Stimulated activated CD4-positive, alpha-beta T cell treated with anti-CD3 and anti-CD28 coated beads, Interleukin-12 subunit alpha, Interleukin-12 subunit beta, amount 100 ng/mL, for 48 hours (primary cell): ENCODE results near the gene STS.

Experiments
- DNase-seq, 3 donors: peaks; one replicate each; pipeline ENCODE4 v3.0.0-alpha.2; 2020; ENCODE audit warnings: low read depth in 2 of 3, low spot score in 1 of 3

Gene STS

DNA sequence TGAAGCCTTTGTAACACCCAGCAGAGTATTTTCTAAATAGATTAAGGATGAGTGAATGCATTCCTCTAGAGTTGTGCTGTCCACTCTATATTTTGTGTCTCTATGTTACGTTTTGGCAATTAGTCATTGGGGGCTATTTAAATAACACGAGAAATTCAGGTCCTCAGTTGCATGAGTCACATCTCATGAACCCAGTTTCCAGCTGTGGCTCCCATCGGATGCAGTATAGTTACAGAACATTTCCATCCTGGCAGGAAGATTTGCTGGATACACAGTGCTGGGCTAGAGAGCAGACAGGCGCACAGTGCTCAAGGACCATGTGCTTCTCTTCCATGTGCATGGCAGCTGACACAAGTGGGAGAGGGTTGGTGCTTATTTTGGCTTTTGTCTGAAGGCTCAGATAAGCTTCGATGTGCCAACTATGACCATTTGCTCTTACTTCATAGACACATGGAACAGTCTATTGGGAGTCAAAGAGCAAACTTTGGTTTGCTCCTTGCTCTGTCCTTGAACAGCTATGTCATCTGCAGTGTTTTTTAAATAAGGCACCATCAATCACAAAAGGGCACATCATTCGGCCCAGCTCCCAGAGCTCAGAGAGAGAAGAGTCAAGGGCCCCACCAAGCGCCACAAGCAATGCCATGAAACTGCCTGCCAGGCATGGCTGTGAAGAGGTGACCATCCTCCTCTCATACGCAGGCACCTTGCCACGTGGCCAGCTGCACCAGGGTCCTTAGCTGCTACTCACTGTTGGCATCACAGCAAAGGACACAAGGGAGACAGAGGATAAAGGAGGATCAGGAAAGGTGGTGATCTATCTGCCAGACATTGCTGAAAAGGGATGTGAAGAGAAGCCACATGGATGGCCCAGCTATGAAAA is 8.1 kb upstream of the STS start:
- DNase-seq: no peak

DNA sequence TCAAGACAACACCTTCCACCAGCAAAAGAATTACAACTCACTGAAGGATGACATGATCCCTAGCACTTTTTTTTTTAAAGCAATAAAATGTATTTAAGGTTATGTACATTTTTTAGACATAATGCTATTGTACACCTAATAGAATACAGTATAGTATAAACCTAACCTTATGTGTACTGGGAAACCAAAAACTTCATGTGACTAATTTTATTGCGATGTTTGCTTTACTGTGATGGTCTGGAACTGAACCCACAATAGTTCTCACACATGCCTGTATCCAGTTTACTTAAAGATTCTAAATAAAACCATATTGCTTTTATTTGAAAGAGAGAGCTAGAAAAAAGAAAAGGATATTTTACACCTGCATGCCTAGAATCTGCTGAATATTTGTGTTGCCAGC is 4.4 kb upstream of the STS start:
- DNase-seq: no peak

DNA sequence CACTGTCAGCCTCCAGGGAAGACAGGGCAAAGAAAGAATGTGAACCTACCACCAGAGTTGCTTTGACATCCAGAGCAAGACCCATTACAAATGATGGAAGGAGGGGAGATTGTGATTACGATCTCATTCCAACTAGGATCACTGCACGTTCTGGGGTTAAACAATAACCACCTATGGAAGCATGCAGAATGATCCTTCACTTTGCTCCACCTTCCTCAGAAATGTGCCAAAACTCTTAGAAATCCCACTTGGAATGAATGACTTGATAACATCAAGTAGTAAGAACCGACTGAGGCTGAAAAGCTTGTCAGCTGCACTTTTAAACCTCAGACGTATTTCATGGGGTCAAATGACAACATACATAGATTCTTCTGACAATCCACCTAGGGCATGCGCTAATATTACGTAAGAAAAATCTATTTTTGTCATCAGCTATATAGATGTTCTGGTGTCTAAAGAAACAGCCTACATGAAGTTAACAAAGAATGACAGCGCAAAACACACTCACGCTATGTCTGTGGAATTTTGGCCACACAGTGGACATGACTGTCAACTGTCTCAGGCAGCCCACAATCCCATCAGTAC is 3.5 kb upstream of the STS start:
- DNase-seq: no peak

DNA sequence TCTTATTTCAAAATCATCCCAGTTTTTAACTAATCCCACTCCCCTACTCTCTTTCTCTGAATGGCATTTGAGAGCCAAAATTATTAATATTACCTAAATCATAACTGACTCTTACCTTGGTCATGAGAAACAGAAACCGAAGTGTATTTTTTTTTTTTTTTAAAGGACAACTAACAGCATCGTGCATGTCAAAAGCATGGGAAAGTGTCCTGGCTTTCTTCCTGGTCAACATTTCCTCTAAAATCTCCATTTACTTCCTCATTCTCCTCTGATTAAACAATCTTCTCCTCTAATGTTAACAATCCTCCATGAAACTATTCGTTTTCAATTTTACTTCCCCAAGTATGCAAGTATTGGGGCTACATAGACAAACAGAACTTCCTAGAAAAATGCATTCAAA is 2.1 kb upstream of the STS start:
- DNase-seq: no peak

DNA sequence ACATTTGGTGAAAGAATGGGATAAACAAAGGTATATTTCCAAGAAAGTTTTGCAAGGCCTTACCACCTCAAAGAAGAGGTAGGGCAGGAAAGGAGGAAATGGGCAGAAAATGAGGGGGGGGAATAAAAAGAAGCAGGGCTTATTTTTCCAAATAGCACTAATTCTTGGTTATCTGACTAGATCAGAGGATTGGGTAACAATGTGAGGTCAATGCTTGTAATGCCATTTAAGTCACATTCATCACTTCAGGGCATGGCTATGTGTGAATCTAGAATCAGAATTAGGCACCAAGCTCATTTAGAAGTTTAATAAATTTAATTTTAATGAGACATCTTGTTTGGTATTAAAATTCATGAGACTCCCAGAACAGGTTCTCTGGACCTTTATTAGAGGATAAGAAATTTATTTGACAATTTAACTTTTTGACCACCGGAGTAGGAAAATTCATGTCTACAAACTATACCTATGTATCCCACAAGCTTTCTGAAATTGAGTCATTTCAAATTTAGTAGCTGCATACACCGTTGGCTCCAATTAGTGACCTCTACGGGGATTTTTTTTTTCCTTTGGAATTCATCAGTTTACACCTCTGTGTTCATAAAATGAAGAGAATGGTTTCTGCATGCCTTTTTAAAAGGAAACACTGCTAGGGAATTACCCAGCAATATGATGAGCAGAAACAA is 1.4 kb upstream of the STS start:
- DNase-seq: no peak

DNA sequence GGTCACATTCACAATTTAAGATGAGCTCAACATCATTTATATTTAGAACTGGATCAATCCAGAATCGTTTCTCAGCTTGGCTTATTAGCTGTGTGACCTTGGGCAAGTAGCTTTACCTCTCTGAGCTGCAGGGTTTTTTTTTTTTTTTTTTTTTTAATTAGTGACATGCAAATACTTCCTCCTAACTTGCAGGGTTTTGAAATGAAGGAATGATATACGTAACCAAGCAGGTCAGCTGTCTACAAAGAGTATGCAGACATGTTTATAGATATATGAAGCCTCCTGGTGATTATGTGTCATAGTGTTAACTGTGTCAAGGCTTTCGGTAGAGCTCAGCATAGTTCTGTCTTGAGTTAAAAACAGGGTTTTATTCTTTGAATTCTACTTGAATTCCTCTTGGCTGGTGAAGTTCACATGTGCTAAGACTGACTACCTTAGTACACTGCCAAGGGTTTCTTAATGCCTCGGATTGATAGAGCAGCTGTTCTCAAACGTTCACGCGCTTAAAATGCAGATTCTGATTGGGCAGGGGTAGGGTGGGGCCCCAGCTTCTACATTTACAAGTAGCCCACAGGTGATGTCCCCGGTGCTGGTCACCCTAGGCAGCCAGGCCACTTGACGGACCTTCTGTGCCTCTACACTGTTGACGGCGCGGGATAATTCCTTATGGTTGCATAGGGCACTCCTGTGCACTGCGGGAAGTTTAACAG is 654 bp upstream of the STS start:
- peak in 1 of 3 donors; percentile 8 for DNase-seq

DNA sequence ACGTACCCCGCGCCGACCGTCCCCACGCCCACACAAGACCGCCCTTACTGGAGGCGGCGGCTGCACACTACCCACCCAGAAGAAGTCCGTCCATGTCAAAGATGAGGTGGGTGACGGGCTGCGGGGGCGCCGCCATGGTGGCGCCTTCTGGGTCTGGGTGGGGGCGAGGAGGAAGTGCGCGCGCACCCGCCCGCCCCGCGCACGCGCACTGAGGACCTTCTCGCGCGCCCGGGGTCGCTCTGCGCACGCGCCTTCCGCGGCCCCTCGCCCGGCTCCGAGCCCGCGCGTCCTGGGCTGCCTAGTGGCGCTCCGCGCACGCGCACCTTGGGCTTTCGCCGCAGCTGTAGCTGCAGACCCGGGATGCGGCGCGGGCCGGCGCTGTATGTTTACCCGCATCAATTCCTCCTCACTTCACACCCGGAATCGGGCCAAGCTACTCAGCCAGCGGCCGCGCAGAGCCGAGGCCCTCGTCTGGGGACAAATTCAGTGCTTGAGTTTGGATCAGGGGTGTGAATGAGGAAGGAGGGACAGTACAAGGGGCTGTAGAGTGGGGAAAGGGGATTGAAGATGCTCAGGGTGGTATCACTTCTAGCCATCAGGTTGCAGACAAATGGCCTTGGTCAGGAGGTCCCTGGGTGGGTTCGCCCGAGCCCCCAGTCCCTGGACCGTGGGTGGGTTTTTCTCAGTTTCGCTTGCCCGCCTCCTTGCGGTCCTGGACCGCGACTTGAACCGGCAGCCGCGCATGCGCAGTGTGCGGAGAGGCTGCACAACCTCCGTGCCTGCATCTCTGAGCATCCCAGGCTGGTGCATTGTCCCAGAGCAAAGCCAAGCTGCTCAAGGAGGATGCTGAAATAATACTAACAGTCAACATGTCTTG is 704 bp downstream of the STS start, which contains the start of gene PUDP:
TSS of gene PUDP (minus strand) at position 176 of the 877 bp plus-strand sequence. CDS start at position 136, 40 bp downstream.
- peak; percentile 54 to 74 (median 72) for DNase-seq

DNA sequence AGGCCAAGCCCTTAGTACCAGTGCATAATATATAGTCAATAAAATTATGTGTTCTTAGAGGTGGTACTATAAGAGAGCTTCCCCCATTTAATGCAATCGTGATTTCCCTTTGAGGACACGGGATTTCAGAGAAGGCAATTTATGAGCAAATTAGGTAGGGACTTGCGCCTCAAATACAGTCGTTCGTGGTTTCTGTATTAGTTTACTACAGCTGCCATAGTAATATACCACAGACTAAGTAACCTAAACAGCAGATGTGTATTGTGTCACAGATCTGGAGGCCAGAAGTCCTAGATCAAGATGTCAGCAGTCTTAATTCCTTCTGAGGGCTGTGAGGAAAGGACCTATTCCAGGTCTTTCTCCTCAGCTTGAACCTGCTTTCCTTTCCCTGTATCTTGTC is 1.9 kb downstream of the STS start:
- DNase-seq: no peak

DNA sequence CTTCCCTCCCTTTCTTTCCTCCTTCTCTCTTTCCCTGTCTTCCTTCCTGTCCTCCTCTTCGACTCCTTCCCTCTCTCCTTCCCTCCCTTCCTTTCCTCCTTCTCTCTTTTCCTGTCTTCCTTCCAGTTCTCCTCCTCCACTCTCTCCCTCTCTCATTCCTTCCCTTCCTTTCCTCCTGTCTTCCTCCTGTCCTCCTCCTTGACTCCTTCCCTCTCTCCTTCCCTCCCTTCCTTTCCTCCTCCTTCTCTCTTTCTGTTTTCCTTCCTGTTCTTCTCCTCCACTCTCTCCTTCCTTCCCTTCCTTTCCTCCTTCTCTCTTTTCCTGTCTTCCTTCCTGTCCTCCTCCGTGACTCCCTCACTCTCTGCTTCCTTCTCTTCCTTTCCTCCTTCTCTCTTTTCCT is 5.7 kb downstream of the STS start:
- DNase-seq: no peak

DNA sequence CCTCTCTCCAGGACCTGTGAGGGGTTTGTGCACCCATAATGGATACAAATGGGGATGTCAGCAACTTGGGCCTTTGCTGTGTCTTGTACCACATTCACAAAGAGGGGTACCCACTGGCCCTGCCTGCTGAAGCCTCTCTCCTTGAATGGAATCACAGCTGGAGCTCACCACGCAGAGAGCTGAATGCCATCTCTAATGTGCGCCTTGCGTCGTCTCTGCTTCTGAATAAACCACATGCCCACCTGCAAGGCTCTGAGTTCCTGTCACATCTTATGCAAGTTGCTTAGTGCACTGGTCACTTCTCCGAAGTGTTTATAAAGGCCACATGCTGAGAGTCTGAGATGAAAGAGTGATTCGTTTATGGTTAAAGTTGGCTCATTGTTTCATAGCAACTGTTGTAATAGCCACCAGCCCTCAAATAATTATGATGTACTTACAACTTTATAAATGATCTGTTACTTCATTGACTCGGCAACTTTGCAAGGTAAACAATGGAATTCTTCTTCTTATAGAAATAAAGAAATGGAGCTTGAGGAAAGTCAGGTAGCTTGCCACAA is 6.6 kb downstream of the STS start:
- DNase-seq: no peak

DNA sequence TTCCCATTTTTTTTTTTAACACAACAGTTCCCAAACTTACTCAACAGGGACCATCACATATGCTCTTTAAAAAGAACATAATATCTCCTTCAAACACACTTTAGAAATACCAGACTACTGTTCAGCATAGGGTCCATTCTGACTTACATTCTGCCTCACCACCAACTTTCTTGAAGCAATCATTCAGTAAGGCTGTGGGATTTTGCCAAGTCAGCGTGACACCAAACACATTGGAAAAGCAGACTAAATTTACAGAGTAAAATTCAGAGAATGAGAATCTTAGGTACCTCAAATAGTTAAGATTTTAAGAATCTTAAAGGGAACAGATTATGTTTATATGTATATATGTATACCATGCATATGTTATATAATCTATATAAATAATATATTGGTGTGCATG is 7.7 kb downstream of the STS start:
- DNase-seq: no peak

DNA sequence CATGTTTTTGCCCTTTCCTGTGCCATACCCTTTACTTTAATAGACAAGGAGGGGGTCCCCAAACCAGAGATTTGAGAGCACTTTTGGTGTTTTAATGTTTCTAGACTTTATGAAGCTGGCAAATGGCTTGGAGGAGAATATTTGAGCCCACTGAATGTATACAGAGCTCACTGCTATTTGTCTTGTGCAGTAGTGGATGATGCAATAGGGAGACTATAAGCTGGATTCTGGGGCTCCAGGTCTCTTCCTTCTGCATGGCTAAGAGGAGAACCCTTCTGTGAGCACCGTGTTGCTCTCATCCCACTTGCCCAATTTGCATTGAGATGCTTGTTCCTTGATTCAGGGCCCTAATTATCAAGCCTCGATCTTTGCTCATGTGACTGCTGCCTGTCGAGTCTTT is 9.4 kb downstream of the STS start:
- DNase-seq: no peak

DNA sequence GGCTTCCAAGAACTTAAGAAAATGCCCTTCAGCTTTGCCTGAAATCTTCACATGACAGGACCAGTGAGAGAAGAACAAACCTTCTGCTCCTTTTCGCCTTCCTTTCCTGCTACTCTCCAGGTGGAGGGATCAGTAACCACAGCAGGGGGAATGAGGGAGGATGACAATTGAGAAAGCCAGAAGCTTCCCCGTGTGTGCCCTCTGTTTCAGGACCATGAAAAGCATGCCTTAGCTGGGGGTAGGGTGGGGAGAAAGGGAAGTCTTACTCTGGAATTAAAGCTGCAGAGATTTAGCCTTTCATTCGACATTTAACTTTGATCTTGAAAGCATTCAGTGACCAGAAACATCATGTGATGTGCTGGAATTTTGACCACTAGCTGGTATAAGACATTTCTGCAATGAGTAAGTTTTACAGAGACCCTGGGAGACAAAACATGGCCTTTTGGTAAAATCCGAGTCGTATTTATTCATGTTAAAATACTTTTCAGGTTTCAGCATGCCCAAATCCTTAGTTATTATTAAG is 11.0 kb downstream of the STS start:
- DNase-seq: no peak

DNA sequence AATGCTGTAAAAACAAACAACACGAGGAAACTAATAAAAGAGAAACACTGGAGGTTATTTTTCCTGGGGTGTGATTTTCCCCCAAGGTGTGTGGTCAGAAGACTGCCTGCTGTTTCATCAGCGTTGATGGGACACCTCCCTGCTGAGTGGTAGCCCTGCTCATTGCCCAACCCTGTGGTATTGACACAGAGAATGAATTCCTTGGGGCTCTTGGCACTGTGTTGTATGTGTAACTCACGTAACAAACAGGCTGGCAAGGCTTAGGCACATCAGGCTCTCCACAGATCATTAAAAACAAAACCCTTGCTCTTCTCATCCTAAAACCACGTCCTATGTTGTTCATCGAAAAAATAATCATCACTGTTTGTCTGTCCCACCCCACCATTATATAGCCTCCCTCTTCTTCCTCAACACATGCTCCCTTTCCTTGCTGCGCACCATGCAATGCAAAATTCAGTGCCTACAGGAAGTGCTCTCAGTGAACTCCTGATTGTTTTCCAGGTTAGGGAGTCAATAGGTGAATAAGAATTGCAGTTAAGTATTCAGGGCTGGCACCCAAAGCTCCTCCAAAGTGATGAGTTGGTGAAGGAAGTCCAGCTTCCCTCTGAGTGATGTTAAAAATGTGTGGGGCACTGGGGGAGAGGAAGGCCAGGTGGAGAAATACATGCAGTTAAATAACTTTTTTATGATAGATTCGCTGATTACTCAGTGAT is 11.8 kb downstream of the STS start:
- DNase-seq: no peak

DNA sequence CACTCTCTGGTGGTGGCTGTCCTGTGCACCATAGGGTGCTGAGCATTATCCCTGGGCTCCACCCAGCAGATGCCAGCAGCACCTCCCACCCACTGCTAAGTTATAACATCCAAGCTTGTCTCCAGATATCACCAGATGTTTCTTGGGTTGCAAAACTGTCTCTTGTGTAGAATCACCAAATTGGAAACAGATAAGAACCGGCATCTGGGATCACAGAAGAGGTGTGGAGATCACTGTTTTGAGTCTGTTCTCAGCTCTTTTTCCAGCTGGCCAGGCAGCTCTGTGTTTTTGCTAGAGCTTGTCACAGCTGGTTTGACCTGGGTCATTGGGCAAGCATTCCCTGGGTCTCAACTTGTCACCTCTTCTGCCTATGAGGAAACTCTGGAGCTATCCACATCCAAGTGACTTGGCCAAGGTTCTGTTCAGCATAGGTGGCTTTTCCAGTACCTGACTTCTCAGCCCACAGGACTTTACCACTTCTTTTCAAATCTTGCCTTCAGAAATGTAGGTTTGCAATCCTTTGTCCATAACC is 15.7 kb downstream of the STS start:
- DNase-seq: no peak

DNA sequence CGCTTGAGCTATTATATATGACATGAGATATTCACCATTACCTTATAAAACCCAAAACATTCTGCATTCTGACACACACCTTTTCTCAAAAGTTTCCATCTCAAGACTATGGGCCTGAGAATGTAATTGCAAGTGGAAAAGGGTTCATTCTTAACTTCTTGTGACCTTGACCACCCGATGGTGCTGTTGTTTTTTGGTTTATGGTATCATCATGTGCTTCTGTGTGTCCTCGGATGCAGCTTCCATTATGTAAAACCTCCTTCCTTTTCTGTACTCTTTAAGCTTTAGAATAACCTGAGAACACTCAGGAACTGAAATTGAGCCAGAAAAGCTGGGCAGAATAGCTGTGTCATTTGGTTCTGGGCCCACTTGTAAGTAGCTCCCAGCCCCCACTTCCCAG is 16.7 kb downstream of the STS start:
- DNase-seq: no peak

DNA sequence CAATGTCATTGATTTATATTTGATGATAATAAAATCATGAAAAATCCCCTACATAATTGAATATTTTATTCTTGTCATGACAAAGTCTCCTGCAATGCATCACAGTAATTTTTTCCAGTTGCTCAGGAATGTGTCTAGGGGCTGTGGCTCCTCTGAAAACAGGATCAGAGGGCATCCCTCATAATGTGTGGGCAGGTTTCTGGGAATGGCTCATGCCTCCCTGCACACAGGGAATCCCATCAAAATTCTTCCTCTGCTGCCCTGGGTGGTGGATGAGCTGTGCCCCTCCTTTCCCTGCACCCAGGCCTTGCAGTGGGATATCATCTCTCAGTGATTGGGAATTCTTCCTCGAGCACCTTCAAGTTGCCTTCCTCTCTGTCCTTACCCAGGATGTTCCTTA is 20.9 kb downstream of the STS start:
- no peak for DNase-seq

DNA sequence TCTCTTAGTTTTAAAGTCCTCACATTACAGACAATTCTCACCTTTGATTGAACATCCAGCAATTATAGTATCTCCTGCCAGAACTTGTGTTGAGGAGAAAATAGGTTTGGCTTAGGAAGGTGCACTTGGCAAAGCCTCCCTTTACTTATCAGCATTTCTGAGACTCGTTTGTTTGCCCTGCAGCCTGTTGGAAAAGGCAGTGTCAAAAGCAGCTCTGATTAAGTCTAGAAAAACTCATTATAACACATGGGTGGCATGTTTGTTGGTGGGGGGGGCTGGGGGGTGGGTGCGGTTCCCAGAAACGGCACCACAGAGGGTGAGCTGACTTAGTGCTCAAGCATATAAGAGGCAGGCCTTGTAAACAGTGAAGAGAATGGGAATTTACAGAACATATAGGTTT is 22.1 kb downstream of the STS start:
- DNase-seq: no peak

DNA sequence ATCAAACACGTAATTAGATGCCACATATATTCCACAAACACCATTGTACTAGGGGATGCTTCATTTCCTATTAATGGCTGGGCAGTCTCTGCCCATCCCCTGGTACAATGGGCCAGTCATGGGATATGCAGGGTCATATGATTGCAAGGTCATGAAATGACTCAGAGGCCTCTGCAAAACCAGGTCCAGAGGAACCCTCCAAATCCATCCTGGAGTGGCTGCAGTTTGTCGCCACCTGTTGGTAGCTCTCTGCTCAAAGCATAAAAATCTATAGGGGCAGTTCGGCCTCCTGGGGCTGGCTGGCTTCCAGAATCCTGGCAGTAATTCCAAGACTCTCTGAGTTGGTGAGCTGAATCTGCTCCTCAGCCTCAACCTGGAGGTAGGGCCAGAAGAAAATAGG is 23.4 kb downstream of the STS start:
- DNase-seq: peak; percentile 3 to 38 (median 4)
